ENCODE data around the gene BCR.

DNA sequence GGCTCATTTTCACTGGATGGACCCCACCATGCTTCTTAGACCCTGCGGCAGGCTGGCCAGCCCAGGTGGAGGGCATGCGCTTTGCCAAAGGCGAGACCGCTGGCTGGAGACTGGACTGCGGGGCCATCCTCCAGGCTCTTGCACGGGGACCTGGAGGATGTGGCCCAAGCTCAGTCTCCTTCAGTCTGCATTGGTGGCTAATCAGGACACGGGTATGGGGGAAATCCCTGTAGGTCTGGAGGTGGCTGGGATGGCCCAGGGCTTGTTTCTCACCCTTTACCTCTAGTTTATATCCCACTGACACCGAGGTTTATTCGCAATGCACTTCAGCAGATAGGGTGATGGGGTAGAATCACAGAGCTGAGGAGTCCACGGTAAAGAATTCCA is 45.0 kb downstream of the BCR start:
- TF ChIP-seq, protein P1, sequence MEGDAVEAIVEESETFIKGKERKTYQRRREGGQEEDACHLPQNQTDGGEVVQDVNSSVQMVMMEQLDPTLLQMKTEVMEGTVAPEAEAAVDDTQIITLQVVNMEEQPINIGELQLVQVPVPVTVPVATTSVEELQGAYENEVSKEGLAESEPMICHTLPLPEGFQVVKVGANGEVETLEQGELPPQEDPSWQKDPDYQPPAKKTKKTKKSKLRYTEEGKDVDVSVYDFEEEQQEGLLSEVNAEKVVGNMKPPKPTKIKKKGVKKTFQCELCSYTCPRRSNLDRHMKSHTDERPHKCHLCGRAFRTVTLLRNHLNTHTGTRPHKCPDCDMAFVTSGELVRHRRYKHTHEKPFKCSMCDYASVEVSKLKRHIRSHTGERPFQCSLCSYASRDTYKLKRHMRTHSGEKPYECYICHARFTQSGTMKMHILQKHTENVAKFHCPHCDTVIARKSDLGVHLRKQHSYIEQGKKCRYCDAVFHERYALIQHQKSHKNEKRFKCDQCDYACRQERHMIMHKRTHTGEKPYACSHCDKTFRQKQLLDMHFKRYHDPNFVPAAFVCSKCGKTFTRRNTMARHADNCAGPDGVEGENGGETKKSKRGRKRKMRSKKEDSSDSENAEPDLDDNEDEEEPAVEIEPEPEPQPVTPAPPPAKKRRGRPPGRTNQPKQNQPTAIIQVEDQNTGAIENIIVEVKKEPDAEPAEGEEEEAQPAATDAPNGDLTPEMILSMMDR (IDR thresholded peaks at IDR 0.05; ENCODE audit: insufficient read depth, low read length) = no peak
- TF ChIP-seq, protein P2, sequence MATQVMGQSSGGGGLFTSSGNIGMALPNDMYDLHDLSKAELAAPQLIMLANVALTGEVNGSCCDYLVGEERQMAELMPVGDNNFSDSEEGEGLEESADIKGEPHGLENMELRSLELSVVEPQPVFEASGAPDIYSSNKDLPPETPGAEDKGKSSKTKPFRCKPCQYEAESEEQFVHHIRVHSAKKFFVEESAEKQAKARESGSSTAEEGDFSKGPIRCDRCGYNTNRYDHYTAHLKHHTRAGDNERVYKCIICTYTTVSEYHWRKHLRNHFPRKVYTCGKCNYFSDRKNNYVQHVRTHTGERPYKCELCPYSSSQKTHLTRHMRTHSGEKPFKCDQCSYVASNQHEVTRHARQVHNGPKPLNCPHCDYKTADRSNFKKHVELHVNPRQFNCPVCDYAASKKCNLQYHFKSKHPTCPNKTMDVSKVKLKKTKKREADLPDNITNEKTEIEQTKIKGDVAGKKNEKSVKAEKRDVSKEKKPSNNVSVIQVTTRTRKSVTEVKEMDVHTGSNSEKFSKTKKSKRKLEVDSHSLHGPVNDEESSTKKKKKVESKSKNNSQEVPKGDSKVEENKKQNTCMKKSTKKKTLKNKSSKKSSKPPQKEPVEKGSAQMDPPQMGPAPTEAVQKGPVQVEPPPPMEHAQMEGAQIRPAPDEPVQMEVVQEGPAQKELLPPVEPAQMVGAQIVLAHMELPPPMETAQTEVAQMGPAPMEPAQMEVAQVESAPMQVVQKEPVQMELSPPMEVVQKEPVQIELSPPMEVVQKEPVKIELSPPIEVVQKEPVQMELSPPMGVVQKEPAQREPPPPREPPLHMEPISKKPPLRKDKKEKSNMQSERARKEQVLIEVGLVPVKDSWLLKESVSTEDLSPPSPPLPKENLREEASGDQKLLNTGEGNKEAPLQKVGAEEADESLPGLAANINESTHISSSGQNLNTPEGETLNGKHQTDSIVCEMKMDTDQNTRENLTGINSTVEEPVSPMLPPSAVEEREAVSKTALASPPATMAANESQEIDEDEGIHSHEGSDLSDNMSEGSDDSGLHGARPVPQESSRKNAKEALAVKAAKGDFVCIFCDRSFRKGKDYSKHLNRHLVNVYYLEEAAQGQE (IDR thresholded peaks at IDR 0.05; ENCODE audit: insufficient replicate concordance, low read depth) = no peak
- TF ChIP-seq GABPA (IDR thresholded peaks at IDR 0.05; ENCODE audit: low read depth) = no peak
- no peak for TF ChIP-seq POLR2AphosphoS5 (IDR thresholded peaks at IDR 0.05; ENCODE audit: low read depth)
- TF ChIP-seq SPI1 (IDR thresholded peaks at IDR 0.05; ENCODE audit: borderline replicate concordance, low read depth) = no peak
